Panc1 (cell line): ENCODE data around the gene DCXR.

Source experiments
- CTCF ChIP-seq: fragments of 450-650 bp; IDR thresholded peaks from 2 replicates; pipeline ENCODE4 v1.5.1; 2017; ENCODE audit warnings: mild to moderate bottlenecking
- POLR2AphosphoS5 ChIP-seq: IDR thresholded peaks from 2 replicates; pipeline ENCODE4 v1.6.1; 2012; ENCODE audit warnings: mild to moderate bottlenecking, low read depth, low read length, moderate library complexity
- TCF7L2 ChIP-seq: IDR thresholded peaks from 2 replicates; pipeline ENCODE4 v1.6.1; 2011; ENCODE audit warnings: mild to moderate bottlenecking, low read depth, low read length, inconsistent platforms
- TF ChIP-seq, protein P1 (sequence below), 2 experiments: IDR thresholded peaks; 2 replicates each; pipeline ENCODE4 v1.6.1; 2011 to 2012; ENCODE audit warnings: low read depth in 2 of 2, control low read depth in 1 of 2, low read length in 1 of 2, mild to moderate bottlenecking in 1 of 2, moderate library complexity in 1 of 2; ENCODE audit not compliant: insufficient read depth in 1 of 2

GRCh38 chr17:82020572-82021106 is 16.9 kb downstream of the DCXR start:
- TF ChIP-seq CTCF (no peak), POLR2AphosphoS5 (no peak), TCF7L2 (no peak)
- TF ChIP-seq, protein P1, sequence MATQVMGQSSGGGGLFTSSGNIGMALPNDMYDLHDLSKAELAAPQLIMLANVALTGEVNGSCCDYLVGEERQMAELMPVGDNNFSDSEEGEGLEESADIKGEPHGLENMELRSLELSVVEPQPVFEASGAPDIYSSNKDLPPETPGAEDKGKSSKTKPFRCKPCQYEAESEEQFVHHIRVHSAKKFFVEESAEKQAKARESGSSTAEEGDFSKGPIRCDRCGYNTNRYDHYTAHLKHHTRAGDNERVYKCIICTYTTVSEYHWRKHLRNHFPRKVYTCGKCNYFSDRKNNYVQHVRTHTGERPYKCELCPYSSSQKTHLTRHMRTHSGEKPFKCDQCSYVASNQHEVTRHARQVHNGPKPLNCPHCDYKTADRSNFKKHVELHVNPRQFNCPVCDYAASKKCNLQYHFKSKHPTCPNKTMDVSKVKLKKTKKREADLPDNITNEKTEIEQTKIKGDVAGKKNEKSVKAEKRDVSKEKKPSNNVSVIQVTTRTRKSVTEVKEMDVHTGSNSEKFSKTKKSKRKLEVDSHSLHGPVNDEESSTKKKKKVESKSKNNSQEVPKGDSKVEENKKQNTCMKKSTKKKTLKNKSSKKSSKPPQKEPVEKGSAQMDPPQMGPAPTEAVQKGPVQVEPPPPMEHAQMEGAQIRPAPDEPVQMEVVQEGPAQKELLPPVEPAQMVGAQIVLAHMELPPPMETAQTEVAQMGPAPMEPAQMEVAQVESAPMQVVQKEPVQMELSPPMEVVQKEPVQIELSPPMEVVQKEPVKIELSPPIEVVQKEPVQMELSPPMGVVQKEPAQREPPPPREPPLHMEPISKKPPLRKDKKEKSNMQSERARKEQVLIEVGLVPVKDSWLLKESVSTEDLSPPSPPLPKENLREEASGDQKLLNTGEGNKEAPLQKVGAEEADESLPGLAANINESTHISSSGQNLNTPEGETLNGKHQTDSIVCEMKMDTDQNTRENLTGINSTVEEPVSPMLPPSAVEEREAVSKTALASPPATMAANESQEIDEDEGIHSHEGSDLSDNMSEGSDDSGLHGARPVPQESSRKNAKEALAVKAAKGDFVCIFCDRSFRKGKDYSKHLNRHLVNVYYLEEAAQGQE (IDR thresholded peaks at IDR 0.05; ENCODE audit: insufficient read depth in 1 of 2, low read depth in 2 of 2, low read length in 1 of 2), result no peak
